ENCODE measurements around the gene SORCS3.

Gene SORCS3

DNA sequence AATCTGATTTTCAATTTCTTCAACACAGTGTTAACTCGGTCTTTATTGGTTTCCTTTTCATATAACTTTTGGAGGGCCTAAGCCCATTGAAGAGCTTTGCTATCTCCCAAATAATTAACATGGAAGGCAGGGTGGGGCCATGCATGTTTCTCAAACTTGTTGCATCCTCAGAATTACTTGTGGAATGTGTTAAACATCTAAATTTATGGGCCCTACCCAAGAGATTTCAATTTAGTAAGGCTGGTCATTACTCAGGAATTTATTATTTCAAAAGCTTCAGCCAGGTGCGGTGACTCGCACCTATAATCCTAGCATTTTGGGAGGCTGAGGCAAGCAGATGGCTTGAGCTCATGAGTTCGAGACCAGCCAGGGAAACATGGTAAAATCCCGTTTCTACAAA, 208.9 kb downstream of the SORCS3 start:
- no peak for DNase-seq (ENCODE audit: low spot score)

DNA sequence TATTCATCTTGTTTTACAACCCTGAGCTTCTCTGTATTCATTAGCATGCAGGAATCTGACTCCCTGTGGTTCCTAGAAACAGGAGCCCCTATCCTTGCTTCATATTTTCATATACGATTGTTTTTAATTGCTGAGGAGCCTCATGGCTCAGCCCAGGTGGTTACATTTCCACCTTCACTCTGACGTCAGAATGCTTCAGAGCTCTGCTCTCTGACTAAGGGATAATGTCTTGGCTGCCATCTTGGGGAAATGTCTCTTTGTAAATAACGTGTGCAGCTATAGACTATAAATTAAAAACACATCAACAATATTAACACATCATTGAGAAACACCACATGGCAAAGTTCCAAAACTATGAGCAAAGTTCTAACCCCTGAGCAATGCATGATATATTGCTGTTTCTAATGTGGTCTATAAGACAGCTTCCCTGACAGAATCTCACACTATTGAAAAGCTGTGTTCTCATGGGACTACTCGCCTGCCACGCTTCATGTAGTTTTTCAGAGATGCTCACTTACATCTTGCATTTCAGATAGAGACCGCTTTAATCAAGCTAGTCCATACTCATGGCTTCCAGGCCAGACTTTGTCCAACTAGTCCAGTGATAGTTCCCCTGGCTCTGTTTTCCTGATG, 227.0 kb downstream of the SORCS3 start:
- no peak for DNase-seq (ENCODE audit: low spot score)

DNA sequence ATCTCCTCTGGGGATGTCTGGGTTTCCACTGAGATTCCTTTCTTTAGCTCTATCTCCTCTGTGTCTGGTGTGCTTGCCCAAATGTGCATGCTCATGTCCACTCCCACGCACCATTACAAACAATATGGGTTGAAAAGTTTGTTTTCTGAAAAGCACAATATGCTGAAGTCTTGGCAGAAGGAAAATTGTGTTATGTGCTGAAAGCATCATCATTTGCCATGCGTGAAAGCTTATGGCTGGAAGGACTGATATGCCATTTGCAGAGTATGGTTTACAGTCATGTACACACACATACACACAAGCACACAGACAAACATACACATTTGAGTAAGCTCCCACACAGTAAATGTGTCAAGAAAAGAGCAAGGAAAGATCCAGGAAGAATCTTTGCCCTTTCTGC, 231.6 kb downstream of the SORCS3 start:
- DNase-seq (ENCODE audit: low spot score), result no peak

DNA sequence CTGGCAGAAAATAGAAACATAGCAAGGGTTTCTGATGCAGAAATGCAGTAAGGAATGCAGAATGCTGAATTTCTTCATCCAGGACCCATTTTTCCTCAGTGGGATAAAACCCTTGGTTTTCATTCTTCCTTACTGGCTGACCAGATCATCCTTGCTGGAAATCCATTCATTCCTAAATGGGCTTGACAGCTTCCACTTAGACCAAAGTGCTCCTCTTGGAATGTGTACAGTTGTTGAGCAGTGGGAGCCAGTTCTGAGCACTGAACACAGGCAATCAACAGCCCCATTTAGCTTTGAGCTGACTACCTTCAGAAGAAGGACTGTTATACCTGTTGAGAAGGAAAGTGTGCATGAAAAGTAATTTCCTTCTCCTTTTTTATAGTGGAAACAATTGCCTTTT, 232.1 kb downstream of the SORCS3 start:
- DNase-seq (ENCODE audit: low spot score), result no peak

DNA sequence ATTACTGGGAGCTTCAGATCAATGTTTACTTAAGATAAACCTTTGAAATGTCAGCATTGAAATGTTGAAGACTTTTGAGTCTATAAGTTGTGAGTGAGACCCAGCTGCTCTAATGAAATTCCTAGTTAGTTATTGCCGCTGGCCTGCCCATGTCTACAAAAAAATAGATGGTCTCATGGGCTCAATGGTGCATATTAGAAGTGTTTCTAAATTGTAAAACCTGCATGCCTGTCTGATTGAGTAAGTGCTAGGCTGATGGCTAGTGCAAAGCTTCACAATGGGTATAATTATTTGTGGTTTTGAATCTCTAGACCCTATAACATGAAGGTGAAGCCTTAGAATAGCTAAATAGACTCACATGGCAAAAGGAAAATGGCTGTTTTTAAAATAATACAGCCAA, 234.5 kb downstream of the SORCS3 start:
- no peak for DNase-seq (ENCODE audit: low spot score)

DNA sequence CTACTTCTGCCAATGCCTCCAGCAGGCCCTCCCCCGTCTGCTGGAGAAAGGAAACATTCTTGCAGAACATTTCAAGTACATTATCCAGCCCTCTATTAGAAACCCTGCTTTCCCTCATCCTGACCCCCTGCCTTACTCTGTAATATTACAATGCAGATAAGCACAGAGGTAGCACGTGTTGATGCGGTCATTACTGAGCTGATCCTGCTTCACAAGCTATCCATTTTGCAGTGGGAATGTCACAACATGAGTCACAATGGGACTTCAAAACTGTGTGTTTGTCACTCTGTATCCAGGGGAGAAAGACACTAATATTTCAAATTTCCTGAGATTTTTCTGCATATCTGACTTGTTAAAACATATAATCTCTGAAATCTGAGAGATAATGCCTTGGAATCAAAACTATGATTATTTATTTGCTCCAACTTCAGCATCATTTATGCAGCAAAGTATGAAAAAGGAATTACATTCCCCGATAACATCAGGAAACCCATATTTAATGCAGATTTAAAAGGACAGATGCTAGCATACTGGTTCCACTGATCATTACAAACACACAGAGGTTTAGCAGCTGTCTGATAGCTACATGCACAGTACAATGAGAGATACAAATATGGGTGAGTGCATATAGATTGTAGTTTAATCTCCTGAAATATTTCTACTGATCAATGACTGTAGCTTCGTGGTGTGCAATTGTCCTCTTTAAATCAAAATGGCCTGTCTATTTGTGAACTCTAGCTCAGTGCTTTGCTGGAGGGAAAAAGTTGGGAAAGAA, 239.7 kb downstream of the SORCS3 start:
- no peak for DNase-seq (ENCODE audit: low spot score)

DNA sequence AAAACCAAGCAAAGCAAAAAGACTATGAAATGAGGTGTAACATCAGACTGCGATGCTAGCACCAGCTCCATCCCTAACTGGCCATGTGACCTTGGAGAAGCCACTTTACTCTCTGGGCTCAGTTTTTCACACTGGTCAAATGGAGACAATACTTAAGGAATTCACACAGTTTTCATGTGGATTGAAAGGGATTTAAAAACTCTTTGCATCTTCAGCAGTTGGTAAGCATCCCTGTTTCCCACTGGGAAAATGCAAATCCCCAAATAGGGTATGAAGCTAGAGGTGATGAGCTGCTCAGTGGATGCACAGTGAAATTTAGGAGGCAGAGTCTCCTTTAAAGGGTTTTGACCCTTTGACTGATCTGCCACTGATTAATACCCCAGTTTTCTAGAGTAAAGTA, 240.7 kb downstream of the SORCS3 start:
- DNase-seq (ENCODE audit: low spot score), result no peak

DNA sequence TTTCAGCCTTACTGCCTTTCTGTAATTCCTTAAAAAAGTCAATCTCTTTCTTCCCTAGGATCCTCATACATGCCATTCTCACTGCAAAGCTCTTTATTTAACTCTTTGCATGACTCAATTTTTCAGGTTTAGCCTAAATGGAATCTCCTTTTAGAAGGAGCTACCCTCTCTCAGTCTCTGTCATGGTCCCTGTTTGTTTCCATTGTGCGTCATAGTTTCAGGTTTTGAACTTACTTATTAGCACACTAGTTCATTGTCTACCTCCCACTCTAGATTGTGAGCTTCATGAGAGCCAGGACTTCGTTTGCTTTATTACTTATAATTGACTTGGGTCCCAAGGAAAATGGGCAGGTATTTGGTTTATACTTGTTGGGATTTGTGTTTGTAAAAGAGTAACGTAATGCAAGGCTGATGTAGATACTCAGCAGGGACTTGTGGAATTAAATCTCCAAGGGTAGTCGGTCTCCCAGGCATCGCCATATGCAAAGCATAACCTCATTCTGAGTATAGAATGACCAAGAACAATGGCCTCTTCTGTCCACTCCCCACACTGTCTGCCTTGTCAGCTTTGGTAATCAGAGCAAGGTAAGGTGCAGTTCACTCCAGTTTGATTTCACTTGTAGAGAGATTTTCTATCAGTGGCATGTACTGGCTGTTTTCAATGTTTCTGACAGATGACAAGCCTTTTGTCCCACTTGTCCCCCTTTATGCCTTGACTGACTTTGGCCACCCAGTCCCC, 252.0 kb downstream of the SORCS3 start:
- no peak for DNase-seq (ENCODE audit: low spot score)

DNA sequence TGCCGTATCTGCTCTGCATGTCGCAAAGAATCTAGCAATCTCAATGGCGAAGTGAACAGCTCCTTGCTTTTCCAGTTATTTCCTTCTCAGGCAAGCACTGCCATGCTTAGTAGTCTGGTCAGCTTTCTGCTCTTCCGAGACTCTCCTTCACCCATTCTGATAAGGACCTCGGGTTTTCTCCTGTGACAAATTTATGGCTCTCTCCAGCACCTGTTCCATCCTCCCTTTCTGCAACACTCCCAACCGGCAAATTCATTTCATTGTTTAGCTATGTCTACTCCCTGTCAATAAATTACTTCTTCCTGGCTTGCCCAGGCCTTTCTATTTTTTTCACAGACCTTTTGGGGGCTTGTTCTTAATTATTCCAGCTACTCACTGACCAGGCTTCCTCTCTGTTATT, 252.6 kb downstream of the SORCS3 start:
- DNase-seq (ENCODE audit: low spot score), result no peak

DNA sequence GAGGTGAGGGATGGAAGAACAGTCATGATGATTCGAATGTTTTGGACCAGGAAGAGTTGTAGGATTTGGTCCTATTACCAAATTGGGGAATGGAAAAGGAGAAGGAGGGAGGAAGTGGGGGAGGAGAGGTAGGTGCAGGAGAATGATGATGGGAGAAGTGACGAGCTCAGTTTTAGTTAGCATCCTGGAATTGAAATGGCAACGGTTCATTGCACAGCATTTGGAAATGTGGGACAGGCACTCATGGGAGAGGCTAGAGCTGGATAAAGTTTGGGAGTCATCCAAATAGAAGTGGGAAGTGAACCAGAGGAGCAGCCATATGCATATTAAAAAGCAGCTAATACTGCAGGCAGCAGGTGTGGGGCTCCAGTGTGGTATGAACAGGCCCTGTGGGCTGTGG, 253.6 kb downstream of the SORCS3 start:
- DNase-seq (ENCODE audit: low spot score), result no peak

DNA sequence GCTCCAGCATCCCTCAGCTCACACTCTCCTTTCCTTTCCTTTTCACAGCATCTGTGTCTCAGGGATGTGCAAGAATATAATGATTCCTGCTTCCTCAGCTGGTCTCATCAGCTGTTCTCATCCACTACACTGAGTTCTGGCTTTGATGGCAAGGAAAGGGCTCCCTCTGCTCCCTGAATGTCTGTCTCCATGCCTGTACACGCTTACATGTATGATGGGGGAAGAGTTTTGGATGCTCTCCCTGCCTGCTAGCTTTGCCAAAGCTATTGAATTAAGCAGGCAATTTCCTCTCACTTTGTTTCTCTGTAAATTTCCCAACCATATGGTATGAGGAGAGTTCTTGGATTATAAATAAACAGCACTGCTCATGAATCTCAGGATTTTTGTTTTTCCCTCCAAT, 254.5 kb downstream of the SORCS3 start:
- no peak for DNase-seq (ENCODE audit: low spot score)

DNA sequence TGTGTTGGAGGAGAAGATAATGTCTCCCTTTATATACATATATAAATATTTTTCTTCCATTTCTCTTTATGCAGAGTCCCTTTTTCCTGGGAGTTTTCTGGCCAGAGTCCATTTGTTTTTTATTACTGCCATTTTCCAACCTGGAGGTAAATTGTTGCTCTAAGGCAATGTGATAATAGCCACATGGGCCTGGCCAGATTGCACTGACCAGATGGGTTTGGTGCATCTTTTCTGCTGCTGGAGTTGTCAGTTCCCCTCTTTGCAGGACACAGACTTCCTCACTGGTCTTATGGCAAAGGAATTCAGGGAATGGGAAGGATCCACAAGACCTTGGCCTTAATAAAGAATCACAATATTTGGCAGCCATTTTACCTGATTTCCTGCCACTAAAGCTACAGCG, 254.9 kb downstream of the SORCS3 start:
- DNase-seq (ENCODE audit: low spot score), result no peak

DNA sequence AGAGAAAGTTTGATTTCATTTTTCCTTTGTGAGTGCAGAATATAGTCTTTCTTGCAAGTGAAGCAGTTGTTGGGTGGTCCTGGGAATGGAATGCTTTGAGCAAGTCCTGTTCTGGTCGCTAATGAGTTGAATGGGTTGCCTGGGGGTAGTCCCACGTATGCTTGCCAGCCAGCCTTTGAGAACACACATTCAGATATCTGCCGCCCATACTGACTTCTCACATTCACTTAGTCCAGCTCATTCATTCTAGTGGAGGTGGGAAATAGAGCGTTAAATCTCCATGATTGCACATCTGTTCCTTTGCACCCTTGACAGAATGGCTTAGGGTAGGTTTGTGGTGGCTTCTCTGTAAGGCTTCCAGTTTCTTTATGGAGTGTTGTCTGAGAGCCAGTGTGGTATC, 256.6 kb downstream of the SORCS3 start:
- DNase-seq (ENCODE audit: low spot score), result no peak

DNA sequence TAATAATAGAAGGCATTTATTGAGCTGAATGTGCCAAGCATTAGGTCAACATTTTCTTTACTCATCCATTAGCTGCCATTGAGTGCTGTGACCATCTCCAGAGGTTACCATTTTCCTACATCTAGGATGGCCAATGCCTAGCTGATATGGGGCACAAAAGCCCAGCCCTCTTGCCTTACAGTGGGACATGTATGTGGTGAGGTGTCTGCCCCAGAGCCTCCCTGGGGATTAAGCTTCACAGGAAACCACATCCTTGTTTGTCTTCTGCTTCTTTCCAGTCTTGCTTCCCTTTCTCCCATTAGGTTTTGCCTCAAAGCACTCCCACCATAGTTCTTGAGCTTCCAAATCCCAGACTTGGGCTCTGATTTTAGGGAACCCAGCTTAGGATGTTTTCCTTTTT, 258.7 kb downstream of the SORCS3 start:
- no peak for DNase-seq (ENCODE audit: low spot score)

DNA sequence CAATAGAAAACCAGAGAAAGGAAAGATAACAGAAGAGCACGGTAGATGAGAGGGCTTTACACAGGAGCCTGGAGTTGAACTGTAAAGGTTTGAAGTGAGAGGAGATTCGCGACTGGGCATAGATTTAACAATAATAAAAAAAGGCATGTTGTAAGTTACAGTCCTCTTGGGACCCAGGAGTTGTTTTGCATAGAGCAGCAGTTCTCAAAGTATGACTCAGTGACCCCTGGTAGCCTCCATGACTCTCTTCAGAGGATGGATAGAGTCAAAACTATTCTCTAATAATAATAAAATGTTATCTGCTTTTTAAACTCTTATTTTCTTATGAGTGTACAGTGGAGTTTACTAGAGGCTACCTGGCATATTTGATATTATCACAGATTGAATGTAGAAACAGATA, 262.3 kb downstream of the SORCS3 start:
- no peak for DNase-seq (ENCODE audit: low spot score)

DNA sequence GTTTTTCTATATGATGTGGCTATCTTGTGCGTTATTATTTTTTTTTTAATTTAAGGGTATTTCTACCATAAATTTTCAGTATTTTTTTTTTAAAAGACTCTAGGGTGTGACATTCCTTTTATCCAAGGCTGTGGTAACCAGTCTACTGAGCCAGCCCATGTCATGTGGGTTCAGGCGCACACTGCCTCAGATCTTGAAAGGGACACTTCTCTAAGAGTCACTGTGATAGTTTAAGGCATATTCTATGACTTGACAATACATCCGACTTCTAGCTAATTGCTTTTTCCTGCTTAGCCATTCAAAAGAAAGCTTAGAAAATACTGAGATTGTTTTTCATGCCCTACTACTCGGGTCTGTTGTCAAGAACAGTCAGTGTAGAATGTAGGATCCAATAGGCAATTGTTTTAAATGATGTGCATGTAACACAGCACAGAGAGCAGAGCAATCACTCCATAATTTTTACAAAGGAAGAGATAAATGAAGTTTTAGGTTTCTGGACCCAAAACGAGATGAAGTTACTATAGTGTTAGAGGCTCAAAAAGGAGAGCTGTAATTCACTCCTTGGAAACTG, 263.7 kb downstream of the SORCS3 start:
- no peak for DNase-seq (ENCODE audit: low spot score)

DNA sequence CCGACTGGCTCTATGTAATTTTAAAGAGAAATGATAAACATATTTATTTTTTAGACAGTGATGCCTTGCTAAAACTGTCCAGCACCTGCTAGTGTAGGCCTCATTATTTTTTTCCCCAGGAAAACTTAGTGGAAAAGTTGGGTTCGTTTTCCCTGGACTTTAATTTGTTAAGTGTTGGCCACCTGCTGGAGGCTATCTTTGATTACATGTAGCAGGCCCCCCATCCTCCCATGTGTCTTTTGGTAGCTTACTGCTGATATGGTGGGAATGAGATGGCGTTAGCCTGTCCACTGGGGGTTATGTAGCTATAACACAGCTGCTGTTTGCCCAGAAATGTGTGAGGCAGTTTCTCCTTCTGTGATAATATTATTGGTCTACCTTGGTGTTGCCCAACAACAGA, 265.0 kb downstream of the SORCS3 start:
- no peak for DNase-seq (ENCODE audit: low spot score)

DNA sequence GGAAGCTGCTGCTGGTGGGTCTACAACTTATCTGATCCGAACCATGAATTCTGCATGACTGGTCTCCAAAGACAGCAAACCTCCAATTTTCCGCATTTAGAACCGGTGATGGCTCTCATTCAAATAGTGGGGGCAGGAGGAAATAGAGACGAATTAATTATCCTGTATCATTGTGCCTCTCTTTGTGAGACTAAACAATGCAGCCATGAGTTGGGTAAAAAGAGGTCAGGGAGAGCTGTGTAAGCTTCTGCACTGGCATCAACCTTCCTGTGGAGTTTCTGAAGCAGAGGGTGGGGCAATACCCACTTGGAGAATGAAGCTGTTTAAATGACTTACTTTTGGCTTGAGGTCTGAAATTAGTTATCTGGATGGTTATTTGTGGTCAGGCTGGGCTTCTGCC, 266.4 kb downstream of the SORCS3 start:
- no peak for DNase-seq (ENCODE audit: low spot score)

DNA sequence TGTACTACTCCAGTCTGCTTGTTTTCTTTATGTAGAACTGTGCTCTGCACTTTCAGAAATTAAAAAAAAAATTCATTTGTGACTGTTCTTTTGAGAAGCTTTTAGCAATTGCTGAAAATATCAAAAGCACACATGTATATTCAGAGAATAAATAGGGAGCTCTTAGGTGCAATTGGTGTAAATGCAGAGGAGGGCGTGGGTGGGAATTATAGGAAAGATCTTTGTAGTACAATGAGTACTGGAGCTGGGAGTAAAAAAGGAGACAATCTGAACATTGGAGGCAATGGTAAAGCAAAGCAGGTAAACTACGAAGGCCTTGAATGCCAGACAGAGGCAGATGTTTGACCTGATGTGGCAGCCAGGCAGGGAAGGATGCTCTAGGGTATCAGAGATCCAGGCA, 267.5 kb downstream of the SORCS3 start:
- DNase-seq (ENCODE audit: low spot score), result no peak

DNA sequence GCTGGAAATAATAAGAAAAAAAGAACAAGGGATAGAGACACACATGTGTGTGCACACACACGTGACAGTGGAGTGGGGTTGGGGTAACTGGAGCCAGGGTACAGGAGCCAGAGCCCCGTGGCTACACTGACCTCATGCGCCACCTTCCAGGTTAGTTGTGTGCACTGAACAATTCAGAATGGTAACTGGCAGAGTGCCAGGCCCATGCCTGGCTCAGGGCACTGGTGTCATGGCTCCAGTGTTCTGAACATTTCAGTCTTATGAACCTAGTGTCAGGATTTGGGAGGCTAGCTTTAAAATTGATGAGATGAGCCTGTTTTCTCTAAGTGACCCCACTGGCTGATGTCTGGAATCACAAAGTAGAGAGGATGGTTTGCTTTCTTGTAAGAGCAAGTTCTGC, 269.6 kb downstream of the SORCS3 start:
- no peak for DNase-seq (ENCODE audit: low spot score)

DNA sequence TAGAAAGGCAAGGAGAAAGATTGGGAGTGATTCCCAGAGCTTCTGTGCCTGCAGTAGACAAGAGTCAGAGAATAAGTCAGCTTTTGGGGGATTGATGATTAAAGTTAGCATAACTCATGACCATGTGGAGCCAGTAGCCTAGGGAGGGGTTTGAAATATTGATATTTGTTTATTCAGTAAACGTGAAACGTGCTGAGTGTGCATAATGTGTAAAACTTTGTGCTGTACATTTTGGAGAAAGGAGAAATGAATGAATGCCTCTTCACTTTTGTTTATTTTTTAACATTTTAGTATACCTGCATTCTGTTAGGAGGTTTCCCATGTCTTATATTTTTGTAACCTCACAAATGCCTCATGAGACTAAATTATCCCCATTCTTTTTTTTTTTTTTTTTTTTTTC, 272.3 kb downstream of the SORCS3 start:
- DNase-seq (ENCODE audit: low spot score), result no peak

DNA sequence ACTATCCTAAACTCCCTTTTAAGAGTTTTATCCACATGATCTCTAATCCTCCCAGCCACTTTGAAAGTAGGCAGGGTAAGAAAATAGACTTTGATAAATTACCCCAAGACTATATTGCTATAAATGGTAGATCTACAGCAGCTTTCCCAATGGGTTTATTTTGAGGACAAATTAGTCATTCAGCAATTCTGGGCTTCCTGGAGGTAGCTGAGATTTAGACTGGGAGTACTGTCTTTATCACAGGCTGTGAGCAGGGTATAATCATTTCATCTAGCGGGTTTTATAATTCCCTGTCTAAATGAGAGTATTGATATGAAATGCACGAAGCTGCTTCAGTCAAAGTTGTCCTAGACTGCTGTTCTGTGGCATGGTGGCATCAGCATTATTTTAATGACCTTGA, 279.4 kb downstream of the SORCS3 start:
- no peak for DNase-seq (ENCODE audit: low spot score)

DNA sequence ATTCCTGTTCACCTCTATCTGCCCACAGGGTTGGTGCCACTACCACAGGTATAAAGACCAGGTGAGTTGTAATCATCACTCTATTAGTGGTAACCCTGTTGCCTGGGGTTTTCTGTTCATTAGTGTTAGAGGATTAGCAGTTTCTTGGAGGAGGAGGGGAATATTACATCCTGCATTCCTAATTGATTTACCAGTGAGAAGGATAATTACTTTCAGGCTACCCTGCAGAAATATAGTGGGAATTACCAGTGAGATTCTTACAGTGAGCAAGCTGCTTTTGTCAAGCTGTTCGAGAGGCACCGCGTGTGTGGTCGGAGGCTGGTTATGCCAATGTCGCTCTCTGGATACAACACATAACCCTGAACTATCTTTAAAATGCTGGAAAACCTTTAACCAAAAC, 280.7 kb downstream of the SORCS3 start:
- no peak for DNase-seq (ENCODE audit: low spot score)

All from D341Med (cell line).